A549 (cell line): ENCODE results near the gene LRRC4C.

Experiments
- CBX2 ChIP-seq: fragments of 200-600 bp; sonication (generic); IDR thresholded peaks from 2 replicates; pipeline ENCODE4 v1.6.1; 2016; ENCODE audit warnings: low read depth, mild to moderate bottlenecking, borderline replicate concordance
- ESRRA ChIP-seq: fragments of 150-350 bp; IDR thresholded peaks from 2 replicates; pipeline ENCODE4 v1.6.1; 2014; ENCODE audit warnings: mild to moderate bottlenecking, low read length, borderline replicate concordance
- HDAC2 ChIP-seq: fragments of 200-600 bp; sonication (generic); IDR thresholded peaks from 2 replicates; pipeline ENCODE4 v1.6.1; 2016
- JUN ChIP-seq, 2 experiments: fragments of >200 bp; sonication (Bioruptor Twin); formaldehyde crosslinking; IDR thresholded peaks; 2 replicates in 1 of 2; 3 replicates in 1 of 2; pipeline ENCODE4 v1.6.1; 2016 to 2017
- MAFK ChIP-seq: fragments of 450-650 bp; IDR thresholded peaks from 2 replicates; pipeline ENCODE4 v1.6.1; 2014; ENCODE audit not compliant: partially characterized antibody
- NFE2L2 ChIP-seq: fragments of 150-350 bp; conservative IDR thresholded peaks from 2 replicates; pipeline ENCODE4 v1.6.1; 2014; ENCODE audit warnings: low read length
- POLR2A ChIP-seq: IDR thresholded peaks from 2 replicates; pipeline ENCODE4 v1.6.1; 2012; ENCODE audit warnings: mild to moderate bottlenecking, low read length
- REST ChIP-seq: fragments of 200-600 bp; sonication (generic); IDR thresholded peaks from 2 replicates; pipeline ENCODE4 v1.6.1; 2016; ENCODE audit warnings: antibody characterized with exemption, mild to moderate bottlenecking, moderate library complexity
- RFX5 ChIP-seq: fragments of 450-650 bp; IDR thresholded peaks from 2 replicates; pipeline ENCODE4 v1.7.1; 2014; ENCODE audit warnings: antibody characterized with exemption, mild to moderate bottlenecking, moderate library complexity
- RNF2 ChIP-seq: fragments of 200-600 bp; sonication (generic); IDR thresholded peaks from 2 replicates; pipeline ENCODE4 v1.6.1; 2016; ENCODE audit warnings: low read depth, mild to moderate bottlenecking, antibody characterized with exemption, moderate library complexity, borderline replicate concordance
- SREBF2 ChIP-seq: fragments of 450-650 bp; IDR thresholded peaks from 2 replicates; pipeline ENCODE4 v1.6.1; 2014; ENCODE audit warnings: mild to moderate bottlenecking, moderate library complexity
- TF ChIP-seq, protein P1 (sequence below): fragments of >200 bp; sonication (Bioruptor Twin); formaldehyde crosslinking; IDR thresholded peaks from 3 replicates; pipeline ENCODE4 v1.5.1; 2016
- TF ChIP-seq, protein P2 (sequence below): IDR thresholded peaks from 2 replicates; pipeline ENCODE4 v1.6.1; 2012

DNA sequence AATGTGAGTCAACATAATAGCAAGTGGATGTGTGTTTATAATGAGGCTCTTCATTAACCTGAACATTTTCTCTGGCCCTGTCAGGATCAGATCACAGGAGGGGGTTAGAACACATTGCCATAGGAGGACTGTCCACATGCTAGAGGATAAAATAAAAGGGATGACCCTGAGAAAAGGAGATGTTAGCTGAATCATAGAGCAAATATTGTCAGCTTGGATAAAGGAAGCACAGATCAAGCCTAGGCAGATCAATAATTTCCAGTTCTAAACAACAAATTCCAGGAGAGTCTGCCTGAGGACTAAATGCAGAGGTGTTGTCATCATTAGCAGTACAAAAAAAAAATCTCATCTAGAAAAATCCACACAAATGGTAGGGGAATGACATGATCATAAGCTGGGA is 337.9 kb downstream of the LRRC4C start:
- TF ChIP-seq, protein P1, sequence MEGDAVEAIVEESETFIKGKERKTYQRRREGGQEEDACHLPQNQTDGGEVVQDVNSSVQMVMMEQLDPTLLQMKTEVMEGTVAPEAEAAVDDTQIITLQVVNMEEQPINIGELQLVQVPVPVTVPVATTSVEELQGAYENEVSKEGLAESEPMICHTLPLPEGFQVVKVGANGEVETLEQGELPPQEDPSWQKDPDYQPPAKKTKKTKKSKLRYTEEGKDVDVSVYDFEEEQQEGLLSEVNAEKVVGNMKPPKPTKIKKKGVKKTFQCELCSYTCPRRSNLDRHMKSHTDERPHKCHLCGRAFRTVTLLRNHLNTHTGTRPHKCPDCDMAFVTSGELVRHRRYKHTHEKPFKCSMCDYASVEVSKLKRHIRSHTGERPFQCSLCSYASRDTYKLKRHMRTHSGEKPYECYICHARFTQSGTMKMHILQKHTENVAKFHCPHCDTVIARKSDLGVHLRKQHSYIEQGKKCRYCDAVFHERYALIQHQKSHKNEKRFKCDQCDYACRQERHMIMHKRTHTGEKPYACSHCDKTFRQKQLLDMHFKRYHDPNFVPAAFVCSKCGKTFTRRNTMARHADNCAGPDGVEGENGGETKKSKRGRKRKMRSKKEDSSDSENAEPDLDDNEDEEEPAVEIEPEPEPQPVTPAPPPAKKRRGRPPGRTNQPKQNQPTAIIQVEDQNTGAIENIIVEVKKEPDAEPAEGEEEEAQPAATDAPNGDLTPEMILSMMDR, result no peak
- TF ChIP-seq ESRRA (no peak), RNF2 (no peak), MAFK (no peak), SREBF2 (no peak), POLR2A (no peak), HDAC2 (no peak), NFE2L2 (no peak), CBX2 (no peak), JUN (IDR thresholded peaks at IDR 0.05) (no peak), RFX5 (no peak), REST (no peak)
- TF ChIP-seq, protein P2, sequence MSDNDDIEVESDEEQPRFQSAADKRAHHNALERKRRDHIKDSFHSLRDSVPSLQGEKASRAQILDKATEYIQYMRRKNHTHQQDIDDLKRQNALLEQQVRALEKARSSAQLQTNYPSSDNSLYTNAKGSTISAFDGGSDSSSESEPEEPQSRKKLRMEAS, result no peak
